ENCODE data around the gene TPD52L1.
A peak's percentile ranks its signal among the peaks of the same experiment; 100 is the strongest.

The TPD52L1 gene

DNA sequence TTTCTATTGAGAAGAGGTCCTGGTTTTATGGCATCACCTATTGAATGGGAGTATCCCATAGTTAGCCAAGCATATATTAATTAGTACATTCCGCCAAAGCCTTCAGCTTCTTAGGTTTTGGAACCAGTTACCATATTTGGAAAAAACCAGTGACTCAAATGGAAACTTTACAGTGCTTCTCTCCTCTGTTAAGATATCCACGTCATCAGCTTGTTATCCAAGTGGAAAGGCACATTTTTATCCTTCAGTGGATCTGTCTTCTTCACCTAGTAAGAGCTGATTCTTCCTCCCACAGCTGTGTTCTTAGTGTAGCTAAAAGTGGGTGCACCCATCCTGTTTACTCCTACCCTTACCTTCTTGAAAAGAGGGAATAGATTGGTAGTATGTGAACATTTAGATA, 34.5 kb downstream of the TPD52L1 start:
- Mint-ChIP-seq H3K4me3 (no peak overlapping the region), H3K9me3 (no peaks in the 10 kb centered on the region), H3K36me3 (no peaks in the 10 kb centered on the region), H3K27ac (no peak overlapping the region), H3K4me1 (peaks cover 4% of the 10 kb centered on the region), H3K27me3 (peaks cover 6% of the 10 kb centered on the region)

DNA sequence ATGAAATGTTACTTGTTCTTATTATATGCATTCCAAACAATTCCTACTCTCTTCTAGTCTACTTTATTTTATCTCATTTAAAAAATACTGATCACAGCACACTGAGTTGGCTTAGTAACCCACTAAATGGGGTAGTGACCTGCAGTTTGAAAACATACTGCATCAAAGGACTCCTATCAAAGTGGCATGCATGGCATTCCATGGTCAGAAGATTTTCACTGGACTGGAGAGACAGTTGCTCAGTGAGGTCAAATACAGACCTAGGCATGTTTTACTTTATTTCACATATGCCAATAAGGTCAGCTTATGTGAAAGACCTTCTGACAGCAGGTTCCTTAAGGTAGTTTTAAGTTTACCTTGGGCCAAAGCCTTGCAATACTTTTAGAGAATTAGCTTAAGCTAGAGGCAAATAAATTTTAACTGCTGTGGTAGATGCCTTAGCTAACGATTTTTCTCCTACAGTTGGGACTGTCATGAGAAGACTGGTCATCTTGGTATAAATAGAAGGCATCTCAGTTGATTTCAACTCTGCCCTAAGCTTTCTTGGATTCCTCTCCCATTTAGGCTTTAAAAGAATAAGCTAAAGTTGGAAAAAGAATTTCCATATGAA, 35.1 kb downstream of the TPD52L1 start:
- H3K27ac Mint-ChIP-seq = no peak overlapping the region
- H3K36me3 Mint-ChIP-seq = no peaks in the 10 kb centered on the region
- peaks cover 4% of the 10 kb centered on the region for H3K4me1 Mint-ChIP-seq
- no peak overlapping the region for H3K4me3 Mint-ChIP-seq
- no peaks in the 10 kb centered on the region for H3K9me3 Mint-ChIP-seq
- H3K27me3 Mint-ChIP-seq = peaks cover 2% of the 10 kb centered on the region

DNA sequence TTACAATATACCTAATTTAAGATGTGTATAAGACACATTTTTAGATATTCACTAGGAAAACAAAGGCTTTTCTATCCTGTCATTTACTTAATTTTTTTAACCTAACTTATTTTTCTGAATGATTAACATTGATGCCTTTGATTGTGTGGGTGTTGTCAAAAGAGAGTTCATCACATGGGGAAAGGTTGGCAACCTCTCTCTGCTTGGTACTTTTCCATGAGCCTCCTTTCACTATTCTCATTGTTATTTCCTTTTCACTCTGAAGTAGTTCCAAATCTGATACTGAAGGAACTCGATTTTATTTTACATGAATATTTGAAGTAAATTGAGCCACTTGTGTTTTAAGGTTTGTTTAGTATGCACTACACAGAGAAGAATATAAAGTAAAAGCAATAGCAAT, 35.9 kb downstream of the TPD52L1 start:
- Mint-ChIP-seq H3K27me3 (peaks cover 2% of the 10 kb centered on the region), H3K4me3 (no peak overlapping the region), H3K27ac (no peak overlapping the region), H3K36me3 (no peaks in the 10 kb centered on the region), H3K9me3 (no peaks in the 10 kb centered on the region), H3K4me1 (peaks cover 4% of the 10 kb centered on the region)

DNA sequence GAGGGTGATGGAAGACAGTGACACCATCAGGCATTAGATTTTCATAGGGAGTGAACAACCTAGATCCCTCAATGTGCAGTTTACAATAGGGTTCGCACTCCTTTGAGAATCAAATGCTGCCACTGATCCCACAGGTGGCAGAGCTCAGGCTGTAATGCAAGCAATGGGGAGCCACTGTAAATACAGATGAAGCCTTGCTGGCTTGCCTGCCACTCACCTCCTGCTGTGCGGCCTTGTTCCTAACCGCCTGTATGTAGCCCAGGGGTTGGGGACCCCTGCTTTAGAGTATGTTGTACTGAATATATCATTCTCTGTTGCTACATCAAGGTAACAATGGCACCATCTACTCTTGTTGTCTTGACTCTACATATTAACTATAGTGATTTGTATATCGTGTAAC, 37.1 kb downstream of the TPD52L1 start:
- no peaks in the 10 kb centered on the region for H3K27me3 Mint-ChIP-seq
- no peaks in the 10 kb centered on the region for H3K36me3 Mint-ChIP-seq
- H3K9me3 Mint-ChIP-seq = no peaks in the 10 kb centered on the region
- peaks cover 4% of the 10 kb centered on the region for H3K4me1 Mint-ChIP-seq
- H3K4me3 Mint-ChIP-seq = no peak overlapping the region
- H3K27ac Mint-ChIP-seq = no peak overlapping the region

DNA sequence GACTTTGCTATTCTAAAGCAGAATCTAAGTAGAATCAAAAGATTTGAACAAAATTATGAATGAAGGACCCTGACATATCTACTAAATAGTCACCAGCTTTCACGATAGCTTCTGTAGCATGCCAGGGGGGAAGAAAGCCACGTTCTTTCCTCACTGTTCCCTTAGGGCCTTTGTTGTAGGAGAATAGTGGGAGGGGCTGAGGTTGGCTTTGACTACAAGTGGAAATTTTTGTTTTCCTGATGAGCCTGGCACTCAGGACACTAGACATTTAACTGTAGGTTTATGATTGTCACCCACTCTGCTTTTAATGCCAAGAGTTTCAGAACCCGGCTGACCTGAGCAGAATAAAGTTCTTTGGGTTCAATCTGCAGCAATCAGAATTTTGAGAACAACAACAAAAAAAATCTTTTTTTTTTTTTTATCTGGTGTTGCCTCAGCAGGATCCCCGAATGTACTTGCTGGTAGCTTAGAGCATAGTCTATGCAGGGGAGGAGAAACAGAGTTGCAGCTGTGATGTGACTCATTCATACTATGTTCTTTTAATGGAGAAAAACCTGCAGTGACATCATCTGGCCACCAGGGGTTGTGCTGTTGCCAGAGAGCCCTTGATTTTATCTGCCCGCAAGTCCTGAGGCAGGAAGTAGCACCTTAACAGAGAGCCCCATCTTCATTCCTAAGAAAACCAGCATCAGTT, 38.5 kb downstream of the TPD52L1 start:
- Mint-ChIP-seq H3K27me3 (no peaks in the 10 kb centered on the region), H3K36me3 (no peaks in the 10 kb centered on the region)

DNA sequence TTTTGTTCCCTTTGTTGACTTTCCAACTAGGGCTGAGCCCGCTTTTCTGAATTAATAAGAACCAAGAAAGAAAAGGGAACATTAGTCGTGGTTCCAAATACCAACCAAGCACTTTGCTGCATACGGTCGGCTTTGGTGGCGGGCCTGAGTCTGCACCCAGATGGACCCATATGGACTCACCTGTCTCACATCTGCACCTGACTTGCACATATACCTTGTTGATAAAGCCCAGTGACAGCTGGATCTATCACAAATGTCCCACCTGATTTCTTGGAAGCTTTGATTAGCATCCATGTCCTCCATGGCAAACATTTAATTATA, 39.0 kb downstream of the TPD52L1 start:
- Mint-ChIP-seq H3K4me3 (no peak overlapping the region), H3K27me3 (no peaks in the 10 kb centered on the region), H3K9me3 (no peaks in the 10 kb centered on the region), H3K36me3 (no peaks in the 10 kb centered on the region), H3K27ac (no peak overlapping the region), H3K4me1 (peaks cover 4% of the 10 kb centered on the region)

More for the DNA sequence above, 38.5 kb downstream of the TPD52L1 start:
- Mint-ChIP-seq H3K4me3 (no peak overlapping the region), H3K4me1 (peaks cover 4% of the 10 kb centered on the region), H3K9me3 (no peaks in the 10 kb centered on the region), H3K27ac (no peak overlapping the region)

DNA sequence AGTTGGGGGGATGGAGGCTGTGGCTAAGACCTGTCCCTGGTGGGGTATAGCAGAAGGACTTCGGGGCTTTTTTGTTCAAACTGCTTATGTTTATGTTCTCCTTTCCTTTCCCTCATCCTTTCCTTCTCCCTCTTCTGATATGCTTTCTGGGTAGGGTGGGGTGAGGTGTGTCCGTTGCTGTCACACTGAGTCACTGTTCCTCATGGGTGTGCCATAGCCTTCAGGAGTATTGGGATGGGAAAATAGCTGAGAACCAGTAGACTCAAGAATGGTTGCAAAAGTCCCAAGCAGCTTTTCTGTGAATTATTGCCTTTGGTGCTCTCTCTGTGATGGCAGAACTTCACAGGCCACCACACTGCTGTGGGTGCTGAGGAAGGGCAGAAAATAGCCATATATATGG, 39.6 kb downstream of the TPD52L1 start:
- H3K9me3 Mint-ChIP-seq = no peaks in the 10 kb centered on the region
- H3K27ac Mint-ChIP-seq = no peak overlapping the region
- H3K36me3 Mint-ChIP-seq = no peaks in the 10 kb centered on the region
- H3K27me3 Mint-ChIP-seq = no peaks in the 10 kb centered on the region
- no peak overlapping the region for H3K4me3 Mint-ChIP-seq
- H3K4me1 Mint-ChIP-seq = peaks cover 4% of the 10 kb centered on the region

DNA sequence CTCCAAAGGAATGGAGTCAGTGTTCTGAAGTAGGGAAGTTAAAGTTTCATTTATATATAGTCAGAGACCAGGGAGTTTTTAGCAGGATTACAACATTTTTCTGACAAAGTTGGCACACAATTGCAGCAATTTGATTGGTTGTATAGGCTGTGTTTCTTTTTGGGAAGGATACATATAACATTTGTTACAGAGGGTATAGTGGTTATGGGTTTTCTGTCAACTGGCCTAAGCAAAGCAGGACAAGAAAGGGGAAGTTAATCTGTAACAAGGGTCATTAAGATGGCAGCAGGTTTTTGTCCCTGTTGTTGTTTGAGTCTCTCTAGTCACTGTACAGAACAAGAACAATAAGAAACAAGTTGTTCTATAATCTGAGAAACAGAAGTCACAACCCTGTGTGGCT, 41.4 kb downstream of the TPD52L1 start:
- Mint-ChIP-seq H3K27ac (no peak overlapping the region), H3K4me3 (no peak overlapping the region), H3K36me3 (no peaks in the 10 kb centered on the region), H3K27me3 (no peaks in the 10 kb centered on the region), H3K4me1 (peaks cover 4% of the 10 kb centered on the region), H3K9me3 (no peaks in the 10 kb centered on the region)

DNA sequence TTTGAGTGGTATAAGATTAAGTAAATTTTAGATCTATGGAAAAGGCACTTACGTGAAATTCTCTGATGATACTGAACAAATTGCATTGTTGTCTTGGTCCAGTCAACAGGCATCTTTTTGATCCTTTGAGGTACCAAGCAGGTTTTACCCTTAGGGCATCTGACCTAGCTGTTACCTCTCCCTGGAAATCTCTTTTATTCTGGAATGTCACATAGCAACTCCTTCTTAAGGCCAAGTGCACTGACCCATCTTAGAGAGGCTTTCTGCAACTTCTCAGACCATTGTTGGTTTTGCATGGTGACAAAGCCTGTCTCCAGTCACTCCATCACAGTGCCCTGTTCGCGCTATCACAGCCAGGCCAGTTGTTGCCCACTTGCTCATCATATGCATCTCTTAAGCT, 42.0 kb downstream of the TPD52L1 start:
- Mint-ChIP-seq H3K27me3 (no peaks in the 10 kb centered on the region), H3K4me3 (no peak overlapping the region), H3K4me1 (peaks cover 4% of the 10 kb centered on the region), H3K36me3 (no peaks in the 10 kb centered on the region), H3K27ac (no peak overlapping the region), H3K9me3 (no peaks in the 10 kb centered on the region)

DNA sequence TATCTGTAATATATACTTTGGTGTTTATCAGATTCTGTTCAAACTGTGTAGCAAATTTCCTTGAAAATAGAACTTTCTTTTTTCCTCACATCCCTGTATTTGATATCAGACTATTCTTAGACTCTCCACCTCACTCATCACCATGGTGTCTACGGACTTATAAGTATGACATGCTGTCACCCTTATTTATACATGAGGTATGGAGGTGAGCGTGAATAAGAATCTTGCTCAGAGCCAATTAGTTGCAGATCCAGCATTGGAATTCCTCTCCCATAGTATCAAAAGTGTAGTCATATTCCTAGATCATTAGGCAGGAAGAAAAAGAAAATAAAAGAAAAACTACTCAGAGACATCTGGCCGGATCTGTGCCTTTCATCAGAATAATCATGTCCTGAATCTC, 43.0 kb downstream of the TPD52L1 start:
- no peaks in the 10 kb centered on the region for H3K36me3 Mint-ChIP-seq
- H3K27ac Mint-ChIP-seq = no peak overlapping the region
- no peak overlapping the region for H3K4me3 Mint-ChIP-seq
- peaks cover 4% of the 10 kb centered on the region for H3K4me1 Mint-ChIP-seq
- peaks cover 2% of the 10 kb centered on the region for H3K27me3 Mint-ChIP-seq
- no peaks in the 10 kb centered on the region for H3K9me3 Mint-ChIP-seq

DNA sequence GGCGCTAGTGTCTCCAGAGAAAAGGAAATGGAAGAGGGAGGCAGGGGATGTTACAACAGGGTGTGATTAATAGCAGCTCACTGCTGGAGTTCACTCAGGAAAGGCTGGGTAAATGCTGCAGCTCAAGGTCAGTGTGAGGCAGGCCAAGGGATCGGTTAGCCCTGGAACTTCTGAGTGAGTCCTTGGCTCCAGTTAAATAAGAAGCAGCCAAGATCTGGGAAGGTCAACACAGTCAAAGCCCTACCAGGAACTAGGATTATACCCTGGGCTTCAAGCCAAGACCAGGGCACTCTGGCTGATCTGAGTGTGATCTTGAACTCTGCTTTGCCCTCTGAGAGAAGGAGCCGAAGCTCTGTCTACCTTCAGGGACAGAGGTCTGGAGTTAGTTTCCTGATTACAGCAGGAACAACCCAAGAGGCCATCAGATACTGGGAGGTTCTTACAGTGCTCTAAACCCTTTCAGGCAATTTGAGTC, 44.3 kb downstream of the TPD52L1 start:
- H3K4me1 Mint-ChIP-seq = no peaks in the 10 kb centered on the region
- peaks cover 2% of the 10 kb centered on the region for H3K27me3 Mint-ChIP-seq
- H3K4me3 Mint-ChIP-seq = no peak overlapping the region
- H3K27ac Mint-ChIP-seq = no peak overlapping the region
- H3K36me3 Mint-ChIP-seq = no peaks in the 10 kb centered on the region
- no peaks in the 10 kb centered on the region for H3K9me3 Mint-ChIP-seq

DNA sequence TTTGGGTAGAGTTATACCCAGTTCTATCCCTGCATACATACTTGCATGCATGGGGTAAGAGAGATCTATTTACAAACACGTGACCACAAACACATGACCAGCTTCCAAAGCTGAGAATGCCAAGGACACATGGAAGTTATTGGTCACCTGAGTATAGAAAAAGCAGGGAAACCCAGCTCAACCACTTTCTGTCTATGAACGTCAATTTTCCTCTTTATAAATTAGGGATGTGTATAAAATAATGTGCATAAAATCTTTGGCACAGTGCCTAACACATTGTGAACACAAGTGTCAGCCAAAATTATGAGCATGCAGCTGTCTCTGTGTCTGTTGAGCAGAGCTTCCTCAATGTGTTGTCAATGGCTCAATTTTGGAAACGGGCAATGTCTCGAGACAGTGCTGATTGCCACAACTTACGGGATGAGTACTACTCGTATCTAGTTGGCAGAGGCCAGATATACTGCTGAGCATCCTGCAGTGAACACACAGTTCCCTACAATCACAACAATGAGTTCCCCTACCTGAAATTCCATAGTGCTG, 44.9 kb downstream of the TPD52L1 start:
- no peaks in the 10 kb centered on the region for H3K9me3 Mint-ChIP-seq
- H3K27me3 Mint-ChIP-seq = peaks cover 5% of the 10 kb centered on the region
- no peak overlapping the region for H3K27ac Mint-ChIP-seq
- H3K36me3 Mint-ChIP-seq = no peaks in the 10 kb centered on the region
- H3K4me1 Mint-ChIP-seq = no peaks in the 10 kb centered on the region
- no peak overlapping the region for H3K4me3 Mint-ChIP-seq

DNA sequence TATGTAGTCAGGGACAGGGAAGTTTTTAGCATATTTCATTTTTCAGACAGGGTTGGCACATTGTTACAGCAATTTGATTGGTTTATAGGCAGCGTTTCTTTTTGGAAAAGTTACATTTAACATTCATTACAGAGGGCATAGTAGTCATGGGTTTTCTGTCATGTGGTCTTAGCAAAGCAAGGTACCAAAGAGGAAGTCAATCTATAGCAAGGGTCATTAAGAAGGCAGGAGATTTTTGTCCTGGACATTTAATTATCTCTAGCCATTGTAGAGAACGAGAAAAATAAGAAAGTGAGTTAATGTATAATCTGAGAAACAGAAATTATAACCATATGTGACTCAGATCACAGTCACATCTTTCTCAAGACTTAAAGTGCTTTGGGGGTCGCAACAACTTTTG, 47.4 kb downstream of the TPD52L1 start:
- Mint-ChIP-seq H3K27me3 (peaks cover 5% of the 10 kb centered on the region), H3K9me3 (no peaks in the 10 kb centered on the region), H3K36me3 (no peaks in the 10 kb centered on the region), H3K27ac (no peak overlapping the region), H3K4me3 (no peak overlapping the region), H3K4me1 (no peaks in the 10 kb centered on the region)

DNA sequence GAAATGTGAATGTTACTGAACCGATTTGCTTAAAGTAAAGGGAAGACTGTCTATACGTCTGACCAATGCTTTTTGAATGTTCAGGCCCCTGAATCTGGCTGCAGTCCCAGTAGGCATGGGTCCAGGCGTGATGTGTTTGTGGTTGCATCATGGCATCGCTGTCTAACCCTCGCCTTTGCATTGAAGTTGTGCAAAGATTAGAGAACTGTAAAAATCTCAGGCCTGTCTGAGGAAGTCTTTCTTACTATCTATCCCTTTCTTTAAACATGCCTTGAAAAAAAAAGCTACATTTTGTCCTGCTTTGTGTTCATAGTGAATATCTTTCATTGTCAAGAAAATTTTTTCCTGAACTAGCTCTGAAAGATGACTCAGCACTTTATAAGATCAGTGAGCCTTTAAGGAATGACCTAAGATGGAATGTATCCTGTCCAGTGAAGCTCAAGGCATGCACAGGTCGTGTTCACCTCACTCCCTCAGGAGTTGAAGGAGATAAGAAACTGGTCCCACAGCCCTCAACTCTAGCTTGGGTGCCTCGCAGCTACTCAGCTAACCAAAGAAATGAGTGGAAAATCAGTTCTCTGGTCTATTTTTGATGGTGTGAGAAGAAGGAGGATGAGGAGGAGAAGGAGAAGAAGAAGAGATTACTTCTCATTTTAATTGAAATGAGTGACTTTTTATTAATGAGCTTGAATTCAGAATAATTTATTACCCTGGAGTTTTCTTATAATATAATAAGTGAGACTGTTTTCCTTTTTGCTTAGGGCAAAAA, 48.6 kb downstream of the TPD52L1 start:
- H3K36me3 Mint-ChIP-seq = no peaks in the 10 kb centered on the region
- H3K4me3 Mint-ChIP-seq = no peak overlapping the region
- H3K27ac Mint-ChIP-seq = peak overlapping the region; percentile 67
- no peaks in the 10 kb centered on the region for H3K4me1 Mint-ChIP-seq
- H3K27me3 Mint-ChIP-seq = peaks cover 5% of the 10 kb centered on the region
- H3K9me3 Mint-ChIP-seq = no peaks in the 10 kb centered on the region

DNA sequence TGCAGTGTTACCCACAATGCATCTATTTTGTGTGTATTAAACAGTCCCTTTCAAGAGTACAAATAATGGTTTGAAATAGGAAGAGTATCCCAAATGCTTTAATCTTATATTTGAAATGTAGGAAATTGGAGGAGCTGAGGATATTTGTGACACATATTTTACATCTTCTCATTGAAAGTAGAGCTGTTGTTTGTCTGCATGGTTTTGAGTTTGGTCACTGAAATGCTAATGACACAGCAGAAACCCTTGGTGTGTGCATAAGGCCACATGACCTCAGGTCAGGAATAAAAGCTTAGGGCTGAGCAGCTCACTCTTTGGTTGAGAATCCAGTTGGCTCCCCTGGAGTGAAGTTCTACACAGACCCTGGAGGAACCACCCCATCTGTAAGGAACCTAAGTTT, 49.8 kb downstream of the TPD52L1 start:
- H3K36me3 Mint-ChIP-seq = no peaks in the 10 kb centered on the region
- no peak overlapping the region for H3K27ac Mint-ChIP-seq
- H3K4me3 Mint-ChIP-seq = no peak overlapping the region
- no peaks in the 10 kb centered on the region for H3K9me3 Mint-ChIP-seq
- peaks cover 5% of the 10 kb centered on the region for H3K27me3 Mint-ChIP-seq
- H3K4me1 Mint-ChIP-seq = no peaks in the 10 kb centered on the region

DNA sequence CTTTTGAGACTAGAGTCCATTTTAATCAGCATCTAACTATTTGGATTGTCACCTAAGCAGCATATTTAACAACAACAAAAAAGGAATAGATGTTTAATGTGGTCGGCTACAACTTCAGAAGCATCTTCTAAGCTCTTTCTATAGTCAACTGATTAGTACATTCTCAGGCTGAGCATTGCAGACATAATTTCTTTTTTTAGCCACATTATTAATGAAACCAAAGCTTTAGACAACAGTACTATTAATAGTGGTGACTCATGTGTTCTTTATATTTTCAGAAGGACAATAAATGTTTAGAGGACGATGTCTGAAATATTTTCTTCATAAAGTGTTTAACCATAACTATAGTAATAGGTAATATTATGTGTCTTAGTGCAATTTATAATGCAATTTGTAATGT, 52.4 kb downstream of the TPD52L1 start:
- Mint-ChIP-seq H3K9me3 (no peaks in the 10 kb centered on the region), H3K36me3 (no peaks in the 10 kb centered on the region), H3K27me3 (peaks cover 3% of the 10 kb centered on the region), H3K4me3 (no peak overlapping the region), H3K4me1 (no peaks in the 10 kb centered on the region), H3K27ac (no peak overlapping the region)

Measured in activated naive CD4-positive, alpha-beta T cell treated with anti-CD3 and anti-CD28 coated beads, Interleukin-2, amount 50 U/mL, for 24 hours (primary cell).